Endothelial cell of umbilical vein (primary cell): ENCODE results near the gene UBE2B. TPM values are rescaled to one million over a fixed set of nuclear protein-coding genes. Genes with fewer than 3 reads are reported as not detected.

ENCODE experiments used
- BruUV-seq: library from RNA; stranded (reverse); fragments of 400-500 nt; replicated peaks from 2 replicates; lab custom pipeline; 2021; lab: Mats Ljungman, UMichigan
- CTCF ChIA-PET: fragments of 300-600, 350-600 bp; sonication (Branson Sonifier 250); formaldehyde crosslinking; loops from one replicate; lab custom pipeline; 2021; ENCODE audit warnings: antibody characterized with exemption, inconsistent platforms; lab: Charles Lee
- POLR2A ChIA-PET: fragments of 300-600, 350-600 bp; sonication (Branson Sonifier 250); formaldehyde crosslinking; loops from one replicate; lab custom pipeline; 2021; ENCODE audit warnings: antibody characterized with exemption, inconsistent platforms; lab: Charles Lee
- DNase-seq: peaks from one replicate; pipeline ENCODE4 v3.0.0-alpha.2; 2011; ENCODE audit warnings: low read depth, low spot score
- FAIRE-seq: peaks from 2 replicates; lab custom pipeline; 2011; peaks lifted over from hg19 to GRCh38; lab: Jason Lieb, UNC
- H2AFZ ChIP-seq: 2 replicates; pipeline ENCODE4 v1.6.0; 2012; ENCODE audit warnings: low read depth, low read length, control low read depth, inconsistent platforms
- H3K27ac ChIP-seq: 2 replicates; pipeline ENCODE4 v1.5.1; 2011; ENCODE audit warnings: low read depth, mild to moderate bottlenecking, control low read depth, low read length, moderate library complexity; ENCODE audit not compliant: insufficient read depth
- H3K27me3 ChIP-seq, 2 experiments: 2 replicates each; pipeline versions ENCODE4 v1.6.0 to v1.6.1; 2011; ENCODE audit warnings: low read length in 2 of 2, mixed read lengths in 1 of 2; ENCODE audit not compliant: control insufficient read depth in 2 of 2, insufficient read depth in 2 of 2
- H3K36me3 ChIP-seq, 2 experiments: 2 replicates in 1 of 2; 3 replicates in 1 of 2; pipeline ENCODE4 v1.5.1; 2011; ENCODE audit warnings: low read length in 2 of 2, mild to moderate bottlenecking in 1 of 2, moderate library complexity in 1 of 2; ENCODE audit not compliant: control insufficient read depth in 2 of 2, insufficient read depth in 2 of 2; ENCODE audit errors: extremely low read depth in 1 of 2
- H3K4me1 ChIP-seq: 3 replicates; pipeline ENCODE4 v1.5.1; 2011; ENCODE audit warnings: mild to moderate bottlenecking, low read length; ENCODE audit not compliant: control insufficient read depth, insufficient read depth; ENCODE audit errors: extremely low read depth
- H3K4me2 ChIP-seq: 2 replicates; pipeline ENCODE4 v1.6.1; 2011; ENCODE audit warnings: low read length, control low read depth, mixed read lengths; ENCODE audit not compliant: insufficient read depth
- H3K4me3 ChIP-seq, 3 experiments: fragments of 200-600 bp in 1 of 3; sonication (generic), shearing (Covaris generic) in 1 of 3; replicated peaks in 1 of 3; 2 replicates each; pipeline ENCODE4 v1.5.1; 2011 to 2016; ENCODE audit warnings: control low read depth in 3 of 3, low read length in 3 of 3, mild to moderate bottlenecking in 2 of 3, inconsistent platforms in 1 of 3, low read depth in 1 of 3, moderate library complexity in 1 of 3; ENCODE audit not compliant: insufficient read depth in 1 of 3
- H3K79me2 ChIP-seq: 2 replicates; pipeline ENCODE4 v1.6.0; 2012; ENCODE audit warnings: low read length, inconsistent platforms; ENCODE audit not compliant: control insufficient read depth, insufficient read depth
- H3K9ac ChIP-seq: replicated peaks from 2 replicates; pipeline ENCODE3; 2011; ENCODE audit warnings: low read length, control low read depth; ENCODE audit not compliant: insufficient read depth; ENCODE audit errors: extremely low read depth
- H3K9me1 ChIP-seq: replicated peaks from 3 replicates; pipeline ENCODE4 v1.6.0; 2011; ENCODE audit warnings: mild to moderate bottlenecking, low read length; ENCODE audit not compliant: control insufficient read depth, insufficient read depth; ENCODE audit errors: extremely low read depth
- H3K9me3 ChIP-seq: replicated peaks from 2 replicates; pipeline ENCODE4 v1.5.1; 2012; ENCODE audit warnings: low read length, inconsistent platforms; ENCODE audit not compliant: control insufficient read depth, insufficient read depth
- H4K20me1 ChIP-seq: replicated peaks from 2 replicates; pipeline ENCODE3; 2011; ENCODE audit warnings: mild to moderate bottlenecking, low read length; ENCODE audit not compliant: control insufficient read depth, insufficient read depth; ENCODE audit errors: extremely low read depth
- CTCF ChIP-seq, 2 donors: IDR thresholded peaks; 1 replicate in 1 of 2; 2 replicates in 1 of 2; pipeline ENCODE4 v1.5.1; 2011; ENCODE audit warnings: low read length in 2 of 2, mild to moderate bottlenecking in 2 of 2, moderate library complexity in 2 of 2, control low read depth in 1 of 2, inconsistent platforms in 1 of 2, low read depth in 1 of 2; ENCODE audit not compliant: insufficient read depth in 1 of 2; ENCODE audit errors: extremely low read depth in 1 of 2
- EZH2 ChIP-seq: IDR thresholded peaks from 2 replicates; pipeline ENCODE4 v1.6.1; 2012; ENCODE audit warnings: borderline replicate concordance, low read depth, mild to moderate bottlenecking, moderate library complexity, low read length, inconsistent platforms; ENCODE audit not compliant: severe bottlenecking
- FOS ChIP-seq: IDR thresholded peaks from 2 replicates; pipeline ENCODE4 v1.6.1; 2011; ENCODE audit warnings: mild to moderate bottlenecking, low read length, moderate library complexity, borderline replicate concordance; ENCODE audit not compliant: insufficient read depth
- JUN ChIP-seq: IDR thresholded peaks from 2 replicates; pipeline ENCODE4 v1.6.1; 2011; ENCODE audit warnings: borderline replicate concordance, low read depth; ENCODE audit not compliant: insufficient read length, insufficient read depth
- MYC ChIP-seq: IDR thresholded peaks from one replicate; pipeline ENCODE4 v1.6.1; 2011; ENCODE audit warnings: mild to moderate bottlenecking, low read depth, low read length
- POLR2A ChIP-seq: IDR thresholded peaks from 2 replicates; pipeline ENCODE4 v1.6.1; 2012; ENCODE audit warnings: low read depth, mild to moderate bottlenecking, control low read depth, low read length
- POLR2AphosphoS5 ChIP-seq: IDR thresholded peaks from 2 replicates; pipeline ENCODE4 v1.6.1; 2012; ENCODE audit warnings: low read depth, mild to moderate bottlenecking, control low read depth, low read length, moderate library complexity; ENCODE audit not compliant: insufficient read depth
- dilution Hi-C: fragments of 300-500 bp; cut with MboI; formaldehyde crosslinking; loops from one replicate; pipeline ENCODE4 v1.15.0; 2019; ENCODE audit warnings: low sequenced_read_pairs; ENCODE audit not compliant: extremely low pct_ligation_motif_present
- intact Hi-C: fragments of 100-400 bp; cut with micrococcal nuclease; formaldehyde crosslinking; loops from one replicate; pipeline ENCODE4 v1.10.0; 2022
- polyA plus RNA-seq, 4 experiments: library from polyadenylated mRNA; depleted of rRNA in 3 of 4; stranded (reverse) in 3 of 4; unstranded in 1 of 4; fragments of >200 nt; gene quantifications; 2 replicates each; pipeline versions ENCODE4 v1.2.1 to v1.2.3, GENCODE V29; 2011 to 2012; ENCODE audit warnings: missing spikeins in 1 of 4
- total RNA-seq: library from RNA; stranded (reverse); gene quantifications from 2 replicates; pipeline ENCODE4 v1.2.3, GENCODE V29; 2021

The UBE2B gene
- total and polyA plus RNA-seq, 2 donors (not counting 3 experiments of a cell fraction or from before 2014, with no cell fraction given) = 37.8 to 110 TPM

DNA sequence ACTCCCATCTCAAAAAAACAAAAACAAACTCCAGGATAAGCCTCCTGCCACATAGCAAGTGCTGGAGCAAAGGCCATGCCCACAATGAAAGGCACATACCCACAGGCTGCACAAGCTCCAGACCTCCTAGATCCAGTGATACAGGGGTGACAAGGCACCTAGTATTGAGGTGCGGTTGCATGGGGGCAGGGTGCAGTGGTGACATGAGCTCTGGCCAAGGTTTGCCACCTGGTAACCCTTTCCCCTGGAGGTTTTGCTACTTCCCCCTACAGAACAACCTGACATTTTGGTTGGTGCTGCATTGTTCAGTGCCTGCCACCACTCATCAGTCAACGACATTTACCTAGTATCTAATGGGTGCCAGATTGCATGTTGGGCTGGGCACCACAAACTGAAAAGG is 25.8 kb downstream of the UBE2B start:
- H3K4me2 ChIP-seq = no peak overlapping the region
- no peaks in the 10 kb centered on the region for H3K4me1 ChIP-seq
- H3K4me3 ChIP-seq = no peak overlapping the region
- dilution Hi-C loops = no loop called here
- FAIRE-seq (no peak), DNase-seq (no peak)
- no peaks in the 10 kb centered on the region for H3K27me3 ChIP-seq
- H4K20me1 ChIP-seq = no peaks in the 10 kb centered on the region
- ChIA-PET POLR2A (no interaction called here), CTCF (no interaction called here)
- H3K79me2 ChIP-seq = no peaks in the 10 kb centered on the region
- peaks cover 9 to 15% of the 10 kb centered on the region in 2 experiments for H3K36me3 ChIP-seq
- TF ChIP-seq MYC (no peak), POLR2A (peak; percentile 13), JUN (no peak), CTCF (IDR thresholded peaks at IDR 0.05; ENCODE audit: extremely low read depth in 1 of 2, insufficient read depth in 1 of 2, low read depth in 1 of 2, low read length in 2 of 2) (no peak), POLR2AphosphoS5 (no peak), FOS (no peak), EZH2 (no peak)
- no TSS peak for BruUV-seq
- no peak overlapping the region for H3K9ac ChIP-seq
- H2AFZ ChIP-seq = no peak overlapping the region
- intact Hi-C loops = no loop called here
- H3K27ac ChIP-seq = no peak overlapping the region
- no peaks in the 10 kb centered on the region for H3K9me1 ChIP-seq
- H3K9me3 ChIP-seq = no peaks in the 10 kb centered on the region
